HG03460 (cell line): ENCODE measurements around the gene KIAA0232.
A peak's percentile ranks its signal among the peaks of the same experiment; 100 is the strongest.

Source experiments
- ATAC-seq: cut with Tn5 transposase; IDR thresholded peaks from one replicate; pipeline ENCODE4 v1.9.1; 2021; ENCODE audit not compliant: unreplicated experiment

Gene KIAA0232

DNA sequence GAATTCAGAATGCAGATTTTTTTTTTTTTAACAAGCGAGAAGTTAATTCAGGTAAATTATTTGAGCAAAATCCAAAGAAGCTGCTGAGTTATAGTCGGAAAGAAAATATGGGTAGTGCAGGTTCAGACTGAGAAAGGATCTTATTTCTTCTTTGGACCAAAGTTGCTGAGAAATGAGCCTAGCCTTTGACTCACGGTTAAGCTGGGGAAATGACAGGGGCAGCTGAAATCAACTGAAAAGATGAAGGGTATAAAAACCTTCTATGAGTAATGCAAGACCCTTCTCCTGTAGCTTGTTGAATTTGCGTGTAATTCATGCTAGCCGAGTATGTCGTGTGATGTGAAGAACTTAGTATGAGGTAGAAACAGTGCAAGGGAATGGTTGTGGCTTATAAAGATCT is 63.0 kb downstream of the KIAA0232 start:
- ATAC-seq = no peak

DNA sequence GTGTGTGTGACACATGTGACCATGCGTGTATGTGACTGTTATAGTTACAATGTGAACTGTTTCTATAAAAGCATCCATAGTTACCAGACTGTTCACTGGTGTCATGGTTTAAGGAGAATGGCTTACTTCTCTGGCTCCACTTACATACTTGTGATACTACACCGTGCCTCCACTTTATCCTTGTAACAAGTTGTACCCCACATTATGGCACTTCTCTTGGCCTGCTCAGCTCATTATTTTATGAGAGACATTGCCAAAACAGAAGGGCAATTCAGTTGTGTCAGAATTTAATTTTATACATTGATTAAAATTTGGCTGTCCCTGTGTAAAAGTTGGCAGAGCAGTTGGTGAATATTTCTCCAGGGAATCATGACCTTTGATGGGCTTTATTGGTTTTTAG is 64.7 kb downstream of the KIAA0232 start:
- ATAC-seq = no peak

DNA sequence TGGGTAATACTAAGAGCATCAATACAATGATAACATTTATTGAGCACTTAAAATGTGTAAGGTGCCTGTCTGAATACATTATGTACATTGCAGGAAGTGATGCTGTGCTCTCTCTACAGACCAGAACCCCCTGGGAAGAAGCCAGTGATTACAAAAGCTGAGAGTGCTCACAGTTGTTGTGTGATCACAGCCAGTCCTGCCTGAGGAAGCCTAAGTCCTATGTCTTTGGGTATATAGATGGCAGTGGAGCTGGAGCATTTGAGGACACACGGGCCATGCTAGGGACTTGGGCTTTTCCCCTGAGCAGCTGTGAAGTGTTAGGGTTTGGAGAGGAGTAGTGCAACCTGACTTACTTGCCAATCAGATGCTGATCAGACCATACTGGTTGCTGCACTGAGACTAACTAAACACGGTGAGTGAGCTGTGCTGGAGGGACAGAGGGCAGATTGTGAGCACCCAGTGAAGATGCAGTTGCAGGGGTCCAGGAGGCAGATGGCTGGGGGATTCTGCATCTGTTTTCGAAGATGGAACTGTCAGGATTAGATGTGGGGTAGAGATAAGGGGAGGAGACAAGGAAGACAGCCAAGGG is 66.3 kb downstream of the KIAA0232 start:
- no peak for ATAC-seq

DNA sequence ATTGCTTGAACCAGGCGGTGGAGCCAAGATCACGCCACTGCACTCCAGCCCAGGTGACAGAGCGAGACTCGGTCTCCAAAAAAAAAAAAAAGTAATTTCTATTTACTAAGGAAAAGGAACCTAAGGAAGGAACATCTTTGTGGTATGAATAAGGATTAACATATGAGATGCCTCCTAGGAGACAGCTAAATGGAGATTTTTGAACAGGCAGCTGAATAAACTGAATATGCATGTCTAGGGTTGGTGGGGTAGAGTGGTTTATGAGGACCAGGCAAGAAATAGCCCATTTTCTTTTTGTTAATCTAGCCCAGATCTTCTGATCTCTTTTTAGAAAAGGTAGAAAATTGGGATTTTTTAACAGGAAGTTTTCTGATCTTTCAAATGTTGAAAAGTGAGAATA is 67.2 kb downstream of the KIAA0232 start:
- no peak for ATAC-seq

DNA sequence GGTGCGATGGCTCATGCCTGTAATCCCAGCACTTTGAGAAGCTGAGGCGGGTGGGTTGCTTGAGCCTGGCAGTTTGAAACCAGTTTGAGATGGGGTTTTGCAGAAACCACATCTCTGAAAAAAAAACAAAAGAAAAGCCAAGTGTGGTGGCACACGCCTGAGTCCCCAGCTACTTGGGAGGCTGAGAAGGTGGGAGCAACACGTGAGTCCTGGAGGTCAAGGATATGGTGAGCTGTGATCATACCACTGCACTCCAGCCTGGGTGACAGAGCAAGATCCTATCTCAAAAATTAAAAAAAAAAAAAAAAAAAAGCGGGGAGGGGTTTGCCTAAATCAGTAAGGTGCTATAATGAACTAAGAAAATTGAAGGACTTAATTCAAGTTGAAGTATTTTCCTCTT is 68.9 kb downstream of the KIAA0232 start:
- no peak for ATAC-seq

DNA sequence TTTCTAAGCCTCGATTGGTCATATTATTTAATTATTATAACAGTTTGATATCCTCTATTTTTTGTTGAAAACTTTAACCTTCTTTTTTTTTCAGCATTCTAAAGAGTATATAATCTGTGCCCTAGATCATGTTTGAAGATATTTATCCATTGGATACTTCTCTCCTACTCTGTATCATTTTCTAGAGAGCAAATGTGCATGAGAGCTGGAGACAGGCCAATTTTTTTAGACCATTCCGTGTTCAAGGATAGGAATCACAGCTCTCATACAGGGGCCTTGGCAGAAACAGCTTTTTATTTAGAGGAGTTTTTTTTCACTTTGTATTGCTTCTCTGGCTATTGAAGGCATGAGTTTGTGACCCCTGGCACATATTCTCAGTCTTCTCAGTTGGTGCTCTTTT is 69.4 kb downstream of the KIAA0232 start:
- no peak for ATAC-seq

DNA sequence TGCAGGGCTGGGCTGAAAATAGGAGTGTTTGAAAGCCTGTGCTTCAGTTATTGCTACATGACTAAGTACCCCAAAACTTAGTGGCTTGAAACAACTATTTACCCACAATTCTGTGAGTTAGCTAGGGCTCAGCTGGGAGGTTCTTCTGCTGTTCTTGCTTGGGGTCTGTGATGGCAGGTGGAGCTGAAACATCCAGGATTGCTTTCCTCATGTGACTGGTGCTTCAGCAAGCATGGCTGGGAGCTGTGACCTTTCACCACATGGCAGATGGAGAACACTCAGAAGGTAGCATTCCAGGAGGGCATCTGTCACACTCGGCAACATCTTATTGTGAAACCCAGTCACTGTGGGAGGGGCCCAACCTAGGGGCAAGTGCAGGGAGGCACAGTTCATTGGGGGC is 70.1 kb downstream of the KIAA0232 start:
- ATAC-seq = no peak

DNA sequence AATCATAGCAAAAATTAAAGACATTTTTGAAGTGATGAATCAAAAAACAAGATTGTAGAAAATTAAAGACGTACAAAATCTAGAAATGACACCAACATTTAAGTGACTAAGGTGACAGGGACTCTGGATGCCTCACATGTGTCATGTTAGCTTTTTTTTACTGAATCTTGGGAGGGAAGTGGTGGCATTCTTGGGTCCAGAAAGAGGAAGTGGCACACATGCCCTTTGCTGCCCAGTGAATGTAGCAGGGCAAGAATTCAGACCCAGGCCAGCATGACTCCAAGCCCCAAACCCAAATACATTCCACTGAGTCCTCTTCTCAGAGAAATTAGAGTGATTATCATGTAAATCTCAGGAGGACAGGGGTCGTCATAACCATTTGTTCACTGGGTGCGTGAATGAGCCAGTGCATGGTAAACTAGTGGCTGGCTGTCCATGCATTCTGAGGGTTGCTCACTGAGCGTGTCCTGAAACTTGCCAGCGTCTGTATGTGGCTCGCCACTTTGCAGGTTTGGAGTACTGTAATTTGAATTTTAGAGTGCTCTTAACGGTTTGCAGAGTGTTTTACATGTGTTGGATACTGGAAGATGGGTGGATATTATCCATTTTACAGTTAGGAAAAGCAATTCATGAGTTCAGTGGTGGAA is 71.7 kb downstream of the KIAA0232 start:
- ATAC-seq = no peak

DNA sequence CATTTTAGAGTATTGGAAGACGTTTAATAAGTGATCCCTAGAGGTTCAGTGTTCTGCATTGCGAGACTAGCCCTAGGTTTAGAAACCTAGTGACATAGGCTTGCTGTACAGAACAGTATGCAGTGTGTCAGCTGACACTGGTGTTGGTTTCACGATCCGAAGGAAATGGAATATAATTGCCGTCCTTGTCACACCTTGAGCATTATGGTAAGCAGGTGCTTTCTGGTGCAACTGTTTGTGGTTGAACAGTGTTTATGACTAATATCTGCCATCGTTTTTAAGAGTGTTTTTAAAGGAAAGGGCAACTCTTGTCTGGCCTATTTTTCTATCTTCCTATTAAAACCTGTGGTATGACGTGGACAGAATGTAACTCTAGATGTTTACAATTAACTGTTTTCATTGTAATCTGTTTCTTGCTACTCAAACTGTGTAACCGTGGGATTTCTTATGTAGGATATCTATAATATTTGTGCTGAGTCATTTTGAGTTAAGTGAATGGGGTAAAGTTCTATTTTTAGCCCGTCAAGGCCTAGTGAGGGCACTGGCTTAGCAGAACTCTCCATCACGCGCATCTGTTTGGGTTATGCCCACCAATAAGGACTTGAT is 73.3 kb downstream of the KIAA0232 start:
- ATAC-seq = peak; percentile 91

DNA sequence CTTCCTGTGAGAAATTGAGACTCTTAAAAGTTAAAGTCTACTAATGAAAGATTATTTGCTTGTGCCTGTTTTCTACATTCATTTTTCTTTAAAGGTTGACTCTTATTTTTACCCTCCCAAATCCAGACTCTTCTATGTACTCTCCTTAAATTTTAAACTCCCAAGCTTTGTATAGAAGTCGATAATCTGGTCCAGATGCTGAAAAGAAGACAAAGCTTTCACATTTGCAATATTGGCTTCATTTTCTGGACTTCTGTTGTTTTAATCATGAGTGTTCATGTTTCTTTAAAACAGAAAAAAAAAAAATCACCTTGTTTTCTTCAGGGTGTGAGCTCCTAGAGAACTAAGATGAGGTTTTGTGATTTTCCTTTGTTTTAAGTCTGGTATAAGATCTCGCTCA is 73.9 kb downstream of the KIAA0232 start:
- no peak for ATAC-seq

DNA sequence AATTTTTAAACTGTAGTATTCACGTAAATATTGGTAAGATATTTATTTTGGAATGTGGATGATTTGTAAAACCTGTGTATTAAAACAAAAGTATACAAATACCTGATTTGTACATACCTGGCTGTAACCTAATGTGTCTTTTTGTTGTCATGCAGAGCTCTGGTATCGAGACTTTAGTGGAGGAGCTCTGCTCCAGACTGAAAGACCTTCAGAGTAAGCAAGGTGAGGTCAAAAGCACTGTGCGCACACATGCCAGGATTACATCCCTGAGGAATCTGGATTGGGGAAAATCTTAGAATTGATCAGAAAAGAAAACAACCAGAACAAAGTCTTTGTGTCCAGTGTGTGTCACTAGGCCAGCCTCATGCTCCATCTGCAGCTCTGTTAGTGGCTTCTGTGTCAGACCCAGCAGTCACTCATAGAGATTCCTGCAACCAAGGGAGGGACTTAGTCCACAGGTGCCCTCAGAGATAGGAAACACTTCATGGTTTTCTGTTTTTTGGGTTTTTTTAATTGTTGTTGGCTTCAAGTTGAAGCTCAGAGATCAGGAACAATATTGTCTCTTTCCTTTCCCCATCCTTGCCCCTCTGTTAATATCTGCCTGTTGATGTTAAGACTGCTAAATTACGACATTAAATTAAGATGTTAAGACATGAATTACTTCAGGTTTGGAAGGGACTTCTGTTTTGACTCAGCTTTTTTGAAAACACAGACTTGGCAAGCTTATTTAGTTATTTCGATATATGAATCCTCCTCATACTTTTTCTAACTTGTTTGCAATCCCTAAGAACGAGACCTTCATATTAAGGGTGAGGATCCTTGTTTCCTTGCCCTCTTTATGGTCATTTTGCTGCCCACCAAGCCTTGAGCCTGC is 74.7 kb downstream of the KIAA0232 start:
- no peak for ATAC-seq

DNA sequence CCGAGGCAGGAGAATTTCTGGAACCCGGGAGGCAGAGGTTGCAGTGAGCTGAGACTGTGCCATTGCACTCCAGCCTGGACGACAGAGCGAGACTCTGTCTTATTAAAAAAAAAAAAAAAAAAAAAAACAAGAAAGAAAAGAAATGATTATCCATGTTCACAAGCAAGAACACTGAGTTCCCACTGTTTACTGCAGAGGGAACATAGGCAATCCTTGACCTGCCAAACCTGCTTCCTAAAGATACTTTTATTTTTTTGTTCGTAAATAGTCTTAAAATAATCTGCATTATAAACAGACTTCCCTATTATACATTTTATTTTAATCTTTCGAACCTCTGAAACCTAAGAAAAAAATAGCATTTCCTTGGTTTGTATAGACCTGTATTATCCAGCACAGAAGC is 76.5 kb downstream of the KIAA0232 start:
- ATAC-seq = no peak

DNA sequence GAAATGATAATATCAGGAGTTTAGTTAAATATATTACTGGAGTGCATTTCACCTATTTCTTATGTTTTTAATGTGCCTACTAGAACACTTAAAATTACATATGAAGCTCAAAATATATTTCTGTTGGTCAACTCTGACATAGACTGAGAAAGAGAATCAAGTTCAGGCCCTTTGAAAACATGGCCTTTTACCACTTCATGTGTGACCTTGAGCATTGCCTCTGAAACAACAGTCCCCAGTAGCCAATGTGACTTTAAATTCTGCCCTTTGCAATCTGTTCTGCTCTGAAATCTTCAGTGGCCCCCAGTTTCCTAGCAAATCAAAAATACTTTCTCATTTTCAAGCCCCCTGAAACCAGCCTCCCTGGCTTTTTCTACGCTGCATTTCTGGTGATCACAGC is 77.0 kb downstream of the KIAA0232 start:
- no peak for ATAC-seq

DNA sequence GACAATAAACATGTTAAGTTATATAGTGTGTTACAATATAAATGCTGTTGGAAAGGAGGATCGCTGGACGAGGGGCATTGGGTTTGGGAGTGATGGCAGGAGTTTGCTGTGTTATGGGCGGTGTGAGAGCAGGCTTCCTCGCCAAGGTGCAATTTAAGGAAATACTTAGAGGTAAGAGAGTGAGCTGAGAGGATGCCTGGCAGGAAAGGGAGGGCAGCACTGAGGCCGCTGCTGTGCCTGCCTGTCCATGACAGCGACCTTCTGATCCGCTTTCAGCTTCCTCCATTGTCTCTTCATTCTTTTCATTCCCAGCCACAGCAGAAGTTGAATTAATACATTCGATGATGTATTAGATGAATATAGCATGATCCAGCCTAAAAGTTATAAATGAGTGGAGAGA is 85.9 kb downstream of the KIAA0232 start:
- ATAC-seq = no peak

DNA sequence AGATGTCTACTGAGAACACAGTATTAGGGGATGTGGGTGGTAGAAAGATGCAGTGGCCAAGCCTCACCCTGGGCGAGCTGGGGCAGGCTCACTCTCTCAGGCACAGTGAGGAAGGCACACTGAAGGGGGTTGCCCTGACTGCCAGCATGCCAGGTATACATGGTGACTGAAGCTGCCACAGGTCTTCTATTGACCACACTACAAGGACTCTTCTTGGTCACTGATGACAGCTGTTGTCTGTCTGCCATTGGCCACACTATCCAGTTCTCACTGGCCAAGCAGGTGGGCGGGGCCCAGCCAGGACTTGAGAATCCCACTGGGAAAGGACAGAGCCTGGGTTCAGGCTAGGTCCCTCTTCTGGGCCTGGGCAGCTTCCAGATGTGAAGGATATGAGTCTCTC is 87.4 kb downstream of the KIAA0232 start:
- ATAC-seq = no peak

DNA sequence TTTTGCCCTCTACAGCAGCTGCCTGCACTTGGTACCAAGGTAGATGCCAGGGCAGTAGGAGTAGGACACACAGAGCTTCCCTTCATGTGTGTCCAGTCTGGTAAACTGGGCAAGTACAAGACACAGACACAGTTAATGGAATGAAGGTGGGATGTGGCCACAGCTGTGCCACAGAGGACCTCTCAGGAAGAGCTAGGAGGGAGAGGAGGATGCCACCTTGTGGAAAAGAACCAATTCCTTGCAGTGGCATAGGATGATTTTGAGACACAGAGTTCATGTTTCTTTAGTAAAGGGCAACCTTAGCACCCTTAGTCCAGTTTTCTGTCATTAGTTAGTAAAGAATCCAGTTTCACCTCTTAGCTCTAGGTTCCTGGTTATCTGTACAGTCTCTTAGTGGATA is 90.8 kb downstream of the KIAA0232 start:
- ATAC-seq = no peak

DNA sequence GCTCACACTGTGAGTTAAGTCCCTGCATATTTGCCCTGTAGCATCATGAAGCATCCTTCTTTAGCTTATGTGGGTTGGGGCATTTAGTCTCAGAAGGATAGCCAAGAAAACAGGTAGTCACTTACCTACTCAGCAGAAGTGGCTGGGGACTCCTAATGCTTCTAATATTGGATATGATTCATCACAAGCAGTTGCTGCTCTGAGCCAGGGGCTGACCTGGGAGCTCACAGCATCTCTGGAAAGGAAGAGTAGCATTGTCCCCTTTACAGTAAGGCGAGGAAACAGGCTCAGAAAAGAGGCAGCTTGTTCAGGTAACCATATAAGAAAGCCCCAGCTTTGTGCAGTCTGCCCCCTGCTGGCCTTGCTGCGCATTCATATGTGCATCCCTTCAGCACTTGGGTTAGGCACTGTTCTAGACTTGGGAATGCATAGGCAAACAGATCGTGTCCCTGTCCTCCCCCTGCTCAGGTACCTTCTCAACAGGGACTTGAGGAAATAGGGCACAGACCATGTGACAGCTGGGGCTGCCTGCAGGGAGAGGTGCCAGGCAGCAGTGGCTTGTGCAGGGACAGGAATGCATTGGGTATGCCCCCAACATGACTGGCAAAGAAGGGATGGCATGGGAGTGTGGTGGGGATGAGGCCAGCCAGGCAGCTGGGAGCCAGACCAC is 91.4 kb downstream of the KIAA0232 start:
- ATAC-seq = no peak

DNA sequence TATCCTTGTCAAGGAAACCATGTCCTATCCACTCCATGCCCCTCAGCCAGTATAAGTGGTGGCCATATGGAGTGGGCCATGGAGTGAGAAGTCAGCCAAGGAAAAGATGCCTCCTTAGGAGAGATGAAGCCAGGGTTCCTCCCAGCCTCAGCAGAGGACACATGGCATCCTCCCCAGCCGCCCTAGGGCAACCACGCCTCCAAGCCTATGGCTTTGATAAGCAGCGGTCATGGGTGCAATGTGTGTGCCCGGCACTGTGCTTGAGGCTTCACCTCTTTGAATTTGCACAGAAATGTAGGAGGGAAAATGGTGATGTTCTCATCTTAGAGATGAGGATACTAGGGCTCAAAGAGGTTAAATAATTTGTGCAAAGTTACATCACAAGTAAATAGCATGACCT is 92.5 kb downstream of the KIAA0232 start:
- no peak for ATAC-seq

DNA sequence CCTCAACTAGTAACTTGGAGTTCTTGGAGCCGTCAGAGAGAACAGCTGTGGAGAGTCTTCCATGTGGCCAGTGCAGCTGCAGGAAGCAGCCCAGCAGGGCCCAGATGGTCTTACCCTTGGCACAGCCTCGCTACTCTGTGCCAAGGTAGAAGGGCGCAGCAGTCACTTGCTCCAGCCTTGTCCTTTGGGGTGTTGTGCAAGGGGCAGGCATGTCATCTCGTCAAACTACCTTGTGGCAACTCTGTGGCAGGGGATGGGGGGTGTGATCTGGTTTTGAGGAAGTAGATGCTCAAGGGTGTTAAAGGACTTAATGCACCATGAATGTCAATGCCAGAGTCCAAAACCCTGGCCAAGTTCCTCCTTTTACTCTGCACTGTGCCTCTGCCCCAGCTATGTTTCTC is 92.9 kb downstream of the KIAA0232 start:
- no peak for ATAC-seq

DNA sequence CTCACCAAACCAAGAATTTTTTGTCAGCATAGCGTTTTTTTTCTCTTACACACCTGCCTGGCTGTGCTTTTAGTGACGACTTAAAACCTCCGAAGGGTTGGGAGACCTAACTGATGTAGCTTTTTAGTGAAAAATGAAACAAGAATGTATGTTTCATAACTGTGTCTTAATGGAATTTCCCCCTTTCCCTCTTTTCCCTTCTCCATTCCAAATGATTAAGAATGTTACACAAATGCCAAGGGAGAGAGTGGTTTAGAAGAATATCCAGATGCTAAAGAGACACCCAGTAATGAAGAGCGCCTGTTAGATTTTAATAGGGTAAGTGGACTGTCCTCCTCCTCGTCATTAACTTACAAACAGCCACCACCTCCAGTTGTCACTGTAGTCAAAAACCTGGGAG is 93.9 kb downstream of the KIAA0232 start:
- no peak for ATAC-seq

DNA sequence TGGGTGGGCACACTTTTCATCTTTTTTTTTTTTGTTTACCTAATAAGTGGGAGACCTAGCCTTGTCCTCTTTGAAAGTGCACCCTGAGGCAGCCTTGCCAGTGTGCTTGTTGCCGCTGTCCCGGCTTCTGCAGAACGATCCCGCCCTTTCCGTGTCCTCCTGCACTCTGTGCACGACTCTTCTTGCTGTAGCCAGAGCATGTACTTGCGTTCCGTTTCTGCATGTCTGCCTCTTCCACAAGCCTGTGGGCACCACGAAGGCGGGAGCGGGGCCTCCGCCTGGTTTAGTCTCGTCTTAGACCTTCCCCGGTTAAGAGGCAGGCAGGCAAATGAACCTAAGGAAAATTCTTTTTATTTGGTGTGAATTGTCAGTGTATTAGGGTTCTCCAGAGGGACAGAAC is 94.5 kb downstream of the KIAA0232 start:
- no peak for ATAC-seq
